Breast epithelium (tissue), 4 donors: ENCODE results near the gene DNMT3A. TPM values are rescaled to one million over a fixed set of nuclear protein-coding genes. Genes with fewer than 3 reads are reported as not detected.

Experiments
- DNase-seq, 2 donors: peaks; one replicate each; pipeline ENCODE4 v3.0.0-alpha.2; 2019; ENCODE audit warnings: low spot score in 2 of 2
- H3K27ac ChIP-seq, 2 donors: fragments of 200-600 bp; sonication (generic) in 1 of 2; one replicate each; pipeline ENCODE4 v1.5.1; 2016 to 2019; ENCODE audit warnings: mild to moderate bottlenecking in 1 of 2
- H3K27me3 ChIP-seq, 2 donors: fragments of 200-600 bp; sonication (generic) in 1 of 2; one replicate each; pipeline versions ENCODE4 v1.5.1 to v1.6.0; 2017 to 2019; ENCODE audit warnings: control low read depth in 1 of 2, mild to moderate bottlenecking in 1 of 2
- H3K36me3 ChIP-seq: fragments of 200-600 bp; one replicate; pipeline ENCODE4 v1.5.1; 2019
- H3K4me1 ChIP-seq, 2 donors: fragments of 200-600 bp; sonication (generic); one replicate each; pipeline ENCODE4 v1.5.1; 2016 to 2019; ENCODE audit warnings: control low read depth in 1 of 2
- H3K4me3 ChIP-seq, 3 donors: fragments of 200-600 bp; sonication (generic); 1 replicate in 2 of 3; 2 replicates in 1 of 3; pipeline ENCODE4 v1.5.1; 2016 to 2019; ENCODE audit warnings: mild to moderate bottlenecking in 3 of 3, moderate library complexity in 2 of 3
- H3K9me3 ChIP-seq, 2 donors: fragments of 200-600 bp; sonication (generic) in 1 of 2; one replicate each; pipeline ENCODE4 v1.5.1; 2016 to 2019; ENCODE audit warnings: control low read depth in 1 of 2
- CTCF ChIP-seq, 3 donors: fragments of 450-650 bp; IDR thresholded peaks; one replicate each; pipeline ENCODE4 v1.5.1; 2016 to 2017; ENCODE audit warnings: antibody characterized with exemption in 3 of 3, mild to moderate bottlenecking in 3 of 3, moderate library complexity in 3 of 3
- POLR2A ChIP-seq: fragments of 450-650 bp; IDR thresholded peaks from one replicate; pipeline ENCODE4 v1.6.1; 2016; ENCODE audit warnings: antibody characterized with exemption, mild to moderate bottlenecking, moderate library complexity
- POLR2AphosphoS5 ChIP-seq, 3 donors: sonication (generic); formaldehyde crosslinking; IDR thresholded peaks; one replicate each; pipeline ENCODE4 v1.6.1; 2017; ENCODE audit warnings: antibody characterized with exemption in 3 of 3
- intact Hi-C: fragments of 100-400 bp; cut with DNase I; formaldehyde crosslinking; loops from one replicate; pipeline ENCODE4 v1.15.1; 2023; ENCODE audit warnings: low total_unique reads
- total RNA-seq, 3 donors: library from RNA; depleted of rRNA; stranded (reverse); fragments of >200 nt; gene quantifications; one replicate each; pipeline ENCODE4 v1.1.0, GENCODE V29; 2016

Gene DNMT3A
- total RNA-seq, 3 donors from 2014 or later: 8.2 to 21.7 (median 20.0) TPM

- no peaks in the 10 kb centered on the region for H3K36me3 ChIP-seq
- no peak overlapping the region for H3K4me3 ChIP-seq
- no peak for TF ChIP-seq CTCF (IDR thresholded peaks at IDR 0.05)
- TF ChIP-seq POLR2A: no peak
- no peak for TF ChIP-seq POLR2AphosphoS5 (IDR thresholded peaks at IDR 0.05)
- H3K4me1 ChIP-seq: no peaks in the 10 kb centered on the region
- H3K9me3 ChIP-seq: no peaks in the 10 kb centered on the region
- no peaks in the 10 kb centered on the region for H3K27me3 ChIP-seq
- no peak for DNase-seq
- no peak overlapping the region for H3K27ac ChIP-seq
- intact Hi-C loops: no loop called here
These were observed 120.1 kb downstream of the DNMT3A start for GRCh38 chr2:25221579-25221978.

- TF ChIP-seq CTCF (IDR thresholded peaks at IDR 0.05): no peak
- no peak for DNase-seq
- Histone ChIP-seq H3K36me3 (no peaks in the 10 kb centered on the region), H3K27me3 (no peaks in the 10 kb centered on the region), H3K4me1 (no peaks in the 10 kb centered on the region), H3K9me3 (no peaks in the 10 kb centered on the region), H3K4me3 (no peak overlapping the region), H3K27ac (no peak overlapping the region)
- intact Hi-C loops: no loop called here
These were observed 121.4 kb downstream of the DNMT3A start for GRCh38 chr2:25220313-25220712.

- DNase-seq: no peak
- no peaks in the 10 kb centered on the region for H3K36me3 ChIP-seq
- no peak overlapping the region for H3K27ac ChIP-seq
- no peaks in the 10 kb centered on the region for H3K4me1 ChIP-seq
- TF ChIP-seq POLR2AphosphoS5 (IDR thresholded peaks at IDR 0.05) (no peak), POLR2A (no peak)
- H3K9me3 ChIP-seq: no peaks in the 10 kb centered on the region
- no peaks in the 10 kb centered on the region for H3K27me3 ChIP-seq
- intact Hi-C loops: no loop called here
- H3K4me3 ChIP-seq: no peak overlapping the region
These were observed 122.1 kb downstream of the DNMT3A start for GRCh38 chr2:25219621-25220020.

- Histone ChIP-seq H3K27ac (no peak overlapping the region), H3K4me1 (no peaks in the 10 kb centered on the region), H3K36me3 (no peaks in the 10 kb centered on the region), H3K27me3 (no peaks in the 10 kb centered on the region), H3K4me3 (no peak overlapping the region), H3K9me3 (no peaks in the 10 kb centered on the region)
- intact Hi-C loops: no loop called here
- TF ChIP-seq POLR2AphosphoS5 (IDR thresholded peaks at IDR 0.05): no peak
- TF ChIP-seq CTCF (IDR thresholded peaks at IDR 0.05): no peak
- TF ChIP-seq POLR2A: no peak
- no peak for DNase-seq
These were observed 123.6 kb downstream of the DNMT3A start for GRCh38 chr2:25218100-25218499.

- Histone ChIP-seq H3K27ac (peak overlapping the region; percentile 71 to 77), H3K4me3 (peak overlapping the region; percentile 52 to 73 (median 62)), H3K27me3 (no peaks in the 10 kb centered on the region), H3K4me1 (no peaks in the 10 kb centered on the region), H3K36me3 (no peaks in the 10 kb centered on the region), H3K9me3 (no peaks in the 10 kb centered on the region)
- TF ChIP-seq CTCF (IDR thresholded peaks at IDR 0.05): no peak
- TF ChIP-seq POLR2A: no peak
- TF ChIP-seq POLR2AphosphoS5 (IDR thresholded peaks at IDR 0.05): no peak
- DNase-seq: peak in 1 of 2 donors; percentile 39
- intact Hi-C loops: no loop called here
These were observed 125.6 kb downstream of the DNMT3A start for GRCh38 chr2:25215948-25216679.
